NCI-H128 (cell line): ENCODE results near the gene ZIC3.
"Not testable (repeated sequence)": the region's sequence is repeated elsewhere in the genome, so short reads cannot be mapped to it uniquely, and the experiment has no call there.

ENCODE experiments used
- DNase-seq: peaks from one replicate; lab custom pipeline; 2025; ENCODE audit not compliant: unreplicated experiment; lab: John Stamatoyannopoulos, UW

Gene ZIC3

GRCh38 chrX:137565921-137566745, at the start of gene ZIC3:
Gene ZIC3, plus strand, starts transcription at chrX:137566127. Its CDS starts 565 bp downstream, at chrX:137566692.
- DNase-seq, result no peak

- DNase-seq, result no peak
Measured at GRCh38 chrX:137519459-137519858, 46.5 kb upstream of the ZIC3 start.

GRCh38 chrX:137545711-137546651, 19.9 kb upstream of the ZIC3 start:
- no peak for DNase-seq

GRCh38 chrX:137547291-137547690, 18.6 kb upstream of the ZIC3 start:
- DNase-seq, result no peak

GRCh38 chrX:137548261-137548660, 17.7 kb upstream of the ZIC3 start:
- DNase-seq, result no peak

GRCh38 chrX:137549073-137549472, 16.9 kb upstream of the ZIC3 start:
- DNase-seq, result no peak

GRCh38 chrX:137549851-137550664, 15.9 kb upstream of the ZIC3 start:
- no peak for DNase-seq

- no peak for DNase-seq
Measured at GRCh38 chrX:137550665-137551261, 15.2 kb upstream of the ZIC3 start.

GRCh38 chrX:137552098-137552497, 13.8 kb upstream of the ZIC3 start:
- DNase-seq, result not testable (repeated sequence)

GRCh38 chrX:137562096-137562495, 3.8 kb upstream of the ZIC3 start:
- DNase-seq, result no peak

- DNase-seq, result no peak
Measured at GRCh38 chrX:137563681-137564651, 2.0 kb upstream of the ZIC3 start.

GRCh38 chrX:137565318-137565904, 516 bp upstream of the ZIC3 start:
- no peak for DNase-seq

- no peak for DNase-seq
Measured at GRCh38 chrX:137566746-137567679, 1.1 kb downstream of the ZIC3 start.

GRCh38 chrX:137567682-137568232, 1.8 kb downstream of the ZIC3 start:
- DNase-seq, result no peak

- no peak for DNase-seq
Measured at GRCh38 chrX:137568741-137569469, 3.0 kb downstream of the ZIC3 start.

GRCh38 chrX:137569470-137569891, 3.6 kb downstream of the ZIC3 start:
- no peak for DNase-seq
